LoVo (cell line): ENCODE results near the gene GID8.
A peak's percentile ranks its signal among the peaks of the same experiment; 100 is the strongest.

Experiments used
- DNase-seq: peaks from one replicate; pipeline ENCODE4 v3.0.0-alpha.2; 2016; ENCODE audit warnings: low spot score

Gene GID8

DNA sequence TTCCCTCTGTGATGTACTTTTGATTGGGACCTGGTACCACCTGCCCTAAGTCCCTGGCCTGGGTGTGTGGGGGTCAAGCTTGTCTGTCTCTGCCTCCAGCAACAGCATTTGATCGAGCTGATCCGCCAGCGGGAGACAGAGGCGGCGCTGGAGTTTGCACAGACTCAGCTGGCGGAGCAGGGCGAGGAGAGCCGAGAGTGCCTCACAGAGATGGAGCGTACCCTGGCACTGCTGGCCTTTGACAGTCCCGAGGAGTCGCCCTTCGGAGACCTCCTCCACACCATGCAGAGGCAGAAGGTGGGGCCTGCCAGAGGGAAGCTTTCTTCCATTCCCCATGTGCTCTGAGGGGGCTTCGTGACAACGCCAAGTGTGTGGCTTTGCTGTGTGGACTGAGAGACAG lies 5.4 kb downstream of the GID8 start:
- DNase-seq = no peak

GRCh38 chr20:62944184-62944583 lies 6.2 kb downstream of the GID8 start:
- no peak for DNase-seq

DNA sequence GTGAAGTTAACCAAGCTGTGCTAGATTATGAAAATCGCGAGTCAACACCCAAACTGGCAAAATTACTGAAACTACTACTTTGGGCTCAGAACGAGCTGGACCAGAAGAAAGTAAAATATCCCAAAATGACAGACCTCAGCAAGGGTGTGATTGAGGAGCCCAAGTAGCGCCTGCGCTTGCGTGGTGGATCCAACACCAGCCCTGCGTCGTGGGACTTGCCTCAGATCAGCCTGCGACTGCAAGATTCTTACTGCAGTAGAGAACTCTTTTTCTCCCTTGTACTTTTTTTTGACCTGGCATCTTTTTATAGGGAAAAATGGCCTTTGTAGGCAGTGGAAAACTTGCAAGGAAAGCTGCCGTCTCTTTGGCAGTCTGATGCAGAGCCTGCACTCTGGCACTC lies 6.8 kb downstream of the GID8 start:
- no peak for DNase-seq

GRCh38 chr20:62945771-62946339 lies 7.9 kb downstream of the GID8 start:
- DNase-seq = no peak

DNA sequence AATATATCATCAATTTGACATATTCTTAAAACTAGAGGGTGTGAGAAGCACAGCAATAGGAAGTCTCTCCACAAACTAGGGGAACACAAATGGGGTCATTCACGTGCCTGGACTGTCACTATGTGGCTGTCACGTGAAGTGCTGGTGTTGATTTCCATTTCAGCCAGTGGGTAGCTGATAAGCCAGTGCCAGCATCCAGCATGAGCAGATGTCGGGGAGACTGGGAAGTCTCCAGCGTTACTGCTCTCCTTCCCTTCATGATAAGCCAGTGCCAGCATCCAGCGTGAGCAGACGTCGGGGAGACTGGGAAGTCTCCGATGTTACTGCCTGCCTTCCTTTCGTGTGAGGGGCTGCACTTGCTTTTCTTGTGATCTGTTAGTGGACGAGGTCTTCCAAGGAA lies 9.0 kb downstream of the GID8 start:
- DNase-seq = no peak

- no peak for DNase-seq
Observed at GRCh38 chr20:62947532-62948300, 9.8 kb downstream of the GID8 start.

- DNase-seq = no peak
Observed at GRCh38 chr20:62949153-62949821, 11.3 kb downstream of the GID8 start.

DNA sequence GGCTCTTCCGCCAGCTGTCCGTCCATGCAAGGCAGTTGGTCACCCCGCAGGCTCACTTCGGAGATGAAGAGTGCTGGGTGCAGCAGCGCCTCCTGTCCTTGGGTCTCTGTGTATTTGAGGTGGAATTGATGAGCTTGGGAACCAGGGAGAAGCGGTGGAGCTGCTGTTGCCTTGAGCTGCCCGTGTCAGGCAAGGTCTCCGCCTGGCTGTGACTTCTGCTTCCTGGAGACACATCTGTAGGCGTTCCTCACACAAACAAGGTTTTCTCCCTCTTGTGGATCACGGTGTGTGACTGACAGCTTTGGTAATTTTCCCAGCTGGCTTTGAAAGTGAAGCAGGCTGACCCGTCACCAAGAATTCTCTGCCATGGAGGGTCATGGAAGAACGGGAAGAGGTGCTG lies 12.0 kb downstream of the GID8 start:
- no peak for DNase-seq

- DNase-seq = no peak
Observed at GRCh38 chr20:62950741-62951140, 12.8 kb downstream of the GID8 start.

DNA sequence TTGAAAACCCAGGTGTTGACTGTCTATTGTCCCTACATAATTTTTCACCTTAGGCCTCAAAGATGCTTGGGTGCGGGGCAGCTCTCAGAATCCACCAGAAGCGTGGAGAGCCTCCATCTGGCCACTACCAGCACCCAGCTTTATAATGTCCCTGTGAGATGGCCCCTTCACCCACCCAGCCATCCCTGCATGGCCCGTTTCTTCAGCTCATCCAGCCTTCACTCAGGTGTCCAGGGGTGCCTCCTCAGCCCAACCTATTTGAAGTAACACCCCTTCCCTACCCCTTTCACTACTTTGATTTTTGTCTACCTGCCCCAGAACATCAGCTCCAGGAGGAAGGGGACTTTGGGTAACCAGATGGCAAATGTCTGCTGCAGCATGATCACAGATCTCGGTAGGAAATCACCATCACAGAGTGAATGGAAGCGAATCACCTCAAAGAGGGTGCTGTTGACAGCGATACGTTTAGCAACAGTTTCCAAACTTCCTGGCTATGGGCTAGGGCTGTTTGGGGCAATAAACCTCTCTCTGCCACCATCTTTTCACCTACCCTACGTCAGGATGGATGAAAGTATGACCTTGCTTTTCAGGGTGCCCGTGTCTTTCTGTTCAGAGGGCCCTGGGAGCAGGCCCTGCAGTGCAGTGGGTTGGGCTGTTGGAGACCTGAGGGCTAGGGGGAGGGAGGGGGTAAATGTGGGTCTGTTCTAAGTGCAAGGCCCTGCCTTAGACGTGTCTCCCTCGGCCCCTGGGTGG lies 13.4 kb downstream of the GID8 start:
- DNase-seq = no peak

DNA sequence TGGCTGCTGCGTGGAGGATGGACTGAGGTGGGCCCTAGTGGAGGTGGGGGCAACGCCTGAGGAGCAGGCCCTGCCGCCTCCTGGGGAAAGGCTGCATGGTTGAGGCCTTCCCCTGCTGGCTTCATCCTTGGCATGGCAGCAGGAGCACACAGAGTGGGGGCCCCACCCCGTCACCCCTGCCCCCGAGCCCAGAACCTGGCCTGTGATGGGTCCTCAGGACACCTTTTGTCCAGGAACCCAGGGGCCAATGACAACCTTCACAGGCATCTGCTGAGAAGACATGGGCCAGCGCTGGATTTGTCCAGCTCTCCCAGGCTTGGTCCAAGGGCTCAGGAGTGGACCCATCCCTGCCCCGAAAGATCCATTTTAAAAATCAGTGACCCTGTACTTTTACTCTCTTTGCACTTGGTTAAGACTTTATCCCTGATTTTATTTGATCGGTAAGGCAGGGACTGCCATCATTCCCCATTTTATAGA lies 14.0 kb downstream of the GID8 start:
- no peak for DNase-seq

DNA sequence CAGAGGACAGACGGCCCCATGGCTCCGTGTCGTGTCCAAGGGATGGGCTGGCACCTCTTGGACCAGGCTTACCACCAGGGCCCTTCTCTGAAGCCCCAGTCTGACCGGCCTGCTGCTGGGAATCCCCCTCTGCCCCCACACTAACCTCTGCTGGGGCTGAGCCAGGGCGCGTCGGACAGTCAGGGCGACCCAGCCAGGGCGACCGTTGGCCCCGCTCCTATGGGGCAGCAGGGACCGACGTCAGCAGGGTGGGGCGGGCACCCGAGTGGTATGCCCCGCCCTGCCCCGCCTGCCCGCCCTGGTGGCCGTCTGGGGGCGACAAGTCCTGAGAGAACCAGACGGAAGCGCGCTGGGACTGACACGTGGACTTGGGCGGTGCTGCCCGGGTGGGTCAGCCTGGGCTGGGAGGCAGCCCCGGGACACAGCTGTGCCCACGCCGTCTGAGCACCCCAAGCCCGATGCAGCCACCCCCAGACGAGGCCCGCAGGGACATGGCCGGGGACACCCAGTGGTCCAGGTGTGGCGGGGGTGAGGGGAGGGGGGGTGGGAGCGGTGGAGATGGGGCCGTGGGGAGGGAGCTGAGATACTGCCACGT lies 14.5 kb downstream of the GID8 start, which contains the start of gene SLC17A9:
Gene SLC17A9 (plus strand): TSS at position 337 of the 595 bp plus-strand sequence. CDS start 122 bp downstream, at position 459.
- peak; percentile 61 for DNase-seq

- DNase-seq = peak; percentile 2
Observed at GRCh38 chr20:62952968-62953838, 15.3 kb downstream of the GID8 start.

DNA sequence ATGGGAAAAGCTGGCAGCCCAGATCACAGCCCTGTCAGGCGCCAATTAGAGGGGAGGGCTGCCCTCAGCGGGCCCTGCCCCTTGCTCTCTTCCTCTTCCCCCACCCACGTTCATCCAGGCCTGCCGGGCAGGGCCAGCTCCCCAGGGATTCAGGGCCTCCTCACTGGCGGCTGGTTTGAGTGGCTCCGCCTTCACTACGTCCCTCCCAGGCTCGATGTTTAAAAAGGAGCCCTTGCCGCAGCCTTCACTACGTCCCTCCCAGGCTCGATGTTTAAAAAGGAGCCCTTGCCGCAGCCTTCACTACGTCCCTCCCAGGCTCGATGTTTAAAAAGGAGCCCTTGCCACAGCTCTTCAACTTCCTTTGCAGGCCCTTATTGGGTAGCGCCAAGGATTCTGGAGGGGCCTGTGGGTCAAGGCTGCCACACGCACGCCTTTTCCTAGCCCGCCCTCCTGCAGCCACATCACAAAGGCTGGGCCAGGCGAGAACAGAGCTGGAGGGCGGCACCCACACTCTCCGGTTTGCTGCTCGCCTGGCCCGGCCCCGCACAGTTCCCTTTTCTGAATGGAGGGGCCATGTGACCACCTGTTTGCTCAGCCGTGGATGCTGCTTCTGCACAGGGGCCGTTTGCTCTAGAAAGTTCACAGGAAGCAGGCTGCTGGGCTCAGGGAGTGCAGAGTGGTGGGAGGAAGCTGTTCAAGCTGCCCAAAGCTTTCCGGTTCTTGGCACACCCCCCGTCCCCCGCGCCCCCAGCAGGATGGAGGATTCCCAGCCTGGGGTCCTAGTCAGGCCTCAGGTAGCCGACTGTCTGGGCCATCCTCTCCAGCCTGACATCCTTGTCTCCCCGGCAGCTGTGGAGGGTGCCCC lies 16.1 kb downstream of the GID8 start:
- DNase-seq = no peak

GRCh38 chr20:62955519-62956386 lies 17.8 kb downstream of the GID8 start:
- DNase-seq = no peak

DNA sequence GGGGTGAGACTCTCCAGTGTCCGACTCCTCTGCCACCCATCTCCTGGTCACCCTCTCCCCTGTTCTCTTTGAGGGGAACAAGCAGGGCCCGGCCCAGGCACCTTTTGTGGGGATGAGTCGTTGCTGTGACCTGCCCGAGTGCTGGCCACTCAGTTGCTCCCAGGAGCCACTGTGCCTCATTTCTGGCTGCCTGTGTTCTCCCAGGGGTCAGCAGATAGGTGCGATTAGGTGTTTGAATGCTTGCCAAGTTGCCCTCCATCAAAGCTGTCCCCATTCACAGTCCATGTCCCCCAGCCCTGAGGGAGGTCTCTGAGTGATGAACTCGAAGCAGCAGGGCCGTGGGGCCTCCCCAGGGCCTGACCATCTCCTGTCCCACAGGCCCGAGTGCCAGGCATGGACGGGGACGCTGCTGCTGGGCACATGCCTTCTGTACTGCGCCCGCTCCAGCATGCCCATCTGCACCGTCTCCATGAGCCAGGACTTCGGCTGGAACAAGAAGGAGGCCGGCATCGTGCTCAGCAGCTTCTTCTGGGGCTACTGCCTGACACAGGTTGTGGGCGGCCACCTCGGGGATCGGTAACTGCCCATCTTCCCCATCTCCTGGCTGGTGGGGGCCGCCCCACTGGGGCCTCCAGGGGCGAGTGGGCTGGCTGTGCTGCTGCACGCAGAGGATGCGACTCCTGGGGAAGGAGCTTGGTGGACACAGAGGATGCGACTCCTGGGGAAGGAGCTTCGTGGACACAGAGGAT lies 18.6 kb downstream of the GID8 start:
- DNase-seq = no peak

- DNase-seq = no peak
Observed at GRCh38 chr20:62957136-62958117, 19.5 kb downstream of the GID8 start.
